H1 (cell line): ENCODE results near the gene SLC39A10.

ENCODE experiments used
- HDAC6 ChIP-seq: IDR thresholded peaks from one replicate; pipeline ENCODE4 v1.7.1; 2012; ENCODE audit warnings: low read depth, mild to moderate bottlenecking, inconsistent platforms, low read length, moderate library complexity
- POLR2A ChIP-seq, 2 experiments: IDR thresholded peaks; 1 replicate in 1 of 2; 2 replicates in 1 of 2; pipeline ENCODE4 v1.6.1; 2011; ENCODE audit warnings: low read depth in 2 of 2, low read length in 2 of 2, mild to moderate bottlenecking in 2 of 2; ENCODE audit errors: control extremely low read depth in 1 of 2
- SP1 ChIP-seq: IDR thresholded peaks from 2 replicates; pipeline ENCODE4 v1.6.1; 2011; ENCODE audit warnings: low read depth, low read length
- SUZ12 ChIP-seq: fragments of 200-600 bp; sonication (generic); IDR thresholded peaks from 2 replicates; pipeline ENCODE4 v1.6.1; 2012; ENCODE audit warnings: mild to moderate bottlenecking, inconsistent platforms, low read length, moderate library complexity, mixed read lengths
- TF ChIP-seq, protein P1 (sequence below), 3 experiments: IDR thresholded peaks; 1 replicate in 2 of 3; 2 replicates in 1 of 3; pipeline versions ENCODE4 v1.5.1 to v1.6.1; 2011; ENCODE audit warnings: low read length in 3 of 3, mild to moderate bottlenecking in 3 of 3, inconsistent platforms in 2 of 3, low read depth in 1 of 3, moderate library complexity in 1 of 3; ENCODE audit not compliant: insufficient read depth in 1 of 3; ENCODE audit errors: control extremely low read depth in 1 of 3
- TF ChIP-seq, protein P2 (sequence below): IDR thresholded peaks from 2 replicates; pipeline ENCODE4 v1.6.1; 2011; ENCODE audit warnings: low read depth, mild to moderate bottlenecking, low read length; ENCODE audit not compliant: insufficient read depth

DNA sequence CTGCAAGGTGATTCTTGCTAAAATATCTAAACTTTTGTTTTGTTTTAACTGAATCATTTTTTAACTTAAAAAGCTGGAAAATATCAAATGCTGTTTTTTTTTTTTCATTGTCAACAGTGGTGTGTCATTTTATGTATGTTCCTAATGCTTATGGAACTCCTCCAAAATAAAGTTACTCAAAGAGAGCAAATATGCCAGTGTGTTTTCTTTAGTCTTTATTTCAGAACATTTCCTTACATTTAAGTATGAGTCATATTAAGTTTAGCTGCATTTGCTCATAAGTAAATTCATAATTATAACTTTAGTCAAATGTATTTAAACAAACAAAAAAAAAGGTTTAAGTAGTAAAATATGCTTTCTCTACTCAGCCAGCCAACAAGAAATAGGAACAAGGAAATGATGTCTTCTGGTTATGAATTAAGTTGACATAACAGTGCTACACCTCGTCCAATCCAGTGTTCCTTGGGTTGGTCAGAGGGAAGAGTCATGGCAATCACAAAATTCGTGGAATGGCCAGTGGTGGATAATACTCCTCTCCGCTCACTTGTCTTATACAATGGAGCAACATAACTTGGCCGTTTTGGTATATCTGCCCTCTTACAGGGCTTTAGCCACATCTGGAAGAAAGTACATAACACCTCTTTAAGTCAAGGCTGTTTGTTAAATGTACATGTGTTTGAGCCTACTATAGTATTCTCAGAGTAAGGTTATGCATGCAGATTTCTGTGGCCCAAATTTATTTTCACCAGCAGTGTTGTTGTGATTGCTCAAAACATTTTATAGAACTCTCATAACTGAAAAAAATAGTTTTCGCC lies 80.7 kb downstream of the SLC39A10 start:
- TF ChIP-seq, protein P1, sequence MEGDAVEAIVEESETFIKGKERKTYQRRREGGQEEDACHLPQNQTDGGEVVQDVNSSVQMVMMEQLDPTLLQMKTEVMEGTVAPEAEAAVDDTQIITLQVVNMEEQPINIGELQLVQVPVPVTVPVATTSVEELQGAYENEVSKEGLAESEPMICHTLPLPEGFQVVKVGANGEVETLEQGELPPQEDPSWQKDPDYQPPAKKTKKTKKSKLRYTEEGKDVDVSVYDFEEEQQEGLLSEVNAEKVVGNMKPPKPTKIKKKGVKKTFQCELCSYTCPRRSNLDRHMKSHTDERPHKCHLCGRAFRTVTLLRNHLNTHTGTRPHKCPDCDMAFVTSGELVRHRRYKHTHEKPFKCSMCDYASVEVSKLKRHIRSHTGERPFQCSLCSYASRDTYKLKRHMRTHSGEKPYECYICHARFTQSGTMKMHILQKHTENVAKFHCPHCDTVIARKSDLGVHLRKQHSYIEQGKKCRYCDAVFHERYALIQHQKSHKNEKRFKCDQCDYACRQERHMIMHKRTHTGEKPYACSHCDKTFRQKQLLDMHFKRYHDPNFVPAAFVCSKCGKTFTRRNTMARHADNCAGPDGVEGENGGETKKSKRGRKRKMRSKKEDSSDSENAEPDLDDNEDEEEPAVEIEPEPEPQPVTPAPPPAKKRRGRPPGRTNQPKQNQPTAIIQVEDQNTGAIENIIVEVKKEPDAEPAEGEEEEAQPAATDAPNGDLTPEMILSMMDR (IDR thresholded peaks at IDR 0.05; ENCODE audit: control extremely low read depth in 1 of 3, insufficient read depth in 1 of 3, low read depth in 1 of 3, low read length in 3 of 3): no peak
- TF ChIP-seq HDAC6: no peak
- TF ChIP-seq SUZ12: no peak
- TF ChIP-seq SP1: no peak
- no peak for TF ChIP-seq POLR2A (IDR thresholded peaks at IDR 0.05; ENCODE audit: control extremely low read depth in 1 of 2, low read depth in 2 of 2, low read length in 2 of 2)
- TF ChIP-seq, protein P2, sequence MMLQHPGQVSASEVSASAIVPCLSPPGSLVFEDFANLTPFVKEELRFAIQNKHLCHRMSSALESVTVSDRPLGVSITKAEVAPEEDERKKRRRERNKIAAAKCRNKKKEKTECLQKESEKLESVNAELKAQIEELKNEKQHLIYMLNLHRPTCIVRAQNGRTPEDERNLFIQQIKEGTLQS: no peak
